Nephron (organoid): ENCODE measurements around the gene ANKRD61.

ENCODE experiments used
- H3K27ac Mint-ChIP-seq, 3 experiments: 2 replicates each; pipeline ENCODE4 v1.8.0; 2020; ENCODE audit warnings: mixed read lengths in 3 of 3, mild to moderate bottlenecking in 2 of 3, moderate library complexity in 1 of 3
- H3K27me3 Mint-ChIP-seq: 2 replicates; pipeline ENCODE4 v1.8.0; 2021; ENCODE audit warnings: low read depth, mild to moderate bottlenecking, moderate library complexity, mixed read lengths
- H3K36me3 Mint-ChIP-seq: 2 replicates; pipeline ENCODE4 v1.8.0; 2020; ENCODE audit warnings: low read depth, mixed read lengths
- H3K4me1 Mint-ChIP-seq: 2 replicates; pipeline ENCODE4 v1.8.0; 2020; ENCODE audit warnings: mixed read lengths
- H3K4me3 Mint-ChIP-seq, 3 experiments: 2 replicates each; pipeline ENCODE4 v1.8.0; 2020; ENCODE audit warnings: mild to moderate bottlenecking in 3 of 3, mixed read lengths in 3 of 3, moderate library complexity in 2 of 3
- H3K9me3 Mint-ChIP-seq: 2 replicates; pipeline ENCODE4 v1.8.0; 2020; ENCODE audit warnings: mixed read lengths
- TF ChIP-seq, protein P1 (sequence below), 3 experiments: fragments of 200-600 bp; sonication (generic); IDR thresholded peaks; one replicate each; pipeline ENCODE4 v1.5.0; 2021; ENCODE audit warnings: antibody characterized with exemption in 3 of 3; ENCODE audit not compliant: unreplicated experiment in 3 of 3

The ANKRD61 gene

GRCh38 chr7:6011541-6011940 lies 19.6 kb upstream of the ANKRD61 start:
- Mint-ChIP-seq H3K9me3 (no peaks in the 10 kb centered on the region), H3K27ac (peak overlapping the region; percentile 14 to 88 (median 52)), H3K36me3 (peaks cover 20% of the 10 kb centered on the region), H3K4me3 (peak overlapping the region; percentile 87 to 92 (median 91)), H3K27me3 (no peaks in the 10 kb centered on the region), H3K4me1 (peaks cover 40% of the 10 kb centered on the region)
- TF ChIP-seq, protein P1, sequence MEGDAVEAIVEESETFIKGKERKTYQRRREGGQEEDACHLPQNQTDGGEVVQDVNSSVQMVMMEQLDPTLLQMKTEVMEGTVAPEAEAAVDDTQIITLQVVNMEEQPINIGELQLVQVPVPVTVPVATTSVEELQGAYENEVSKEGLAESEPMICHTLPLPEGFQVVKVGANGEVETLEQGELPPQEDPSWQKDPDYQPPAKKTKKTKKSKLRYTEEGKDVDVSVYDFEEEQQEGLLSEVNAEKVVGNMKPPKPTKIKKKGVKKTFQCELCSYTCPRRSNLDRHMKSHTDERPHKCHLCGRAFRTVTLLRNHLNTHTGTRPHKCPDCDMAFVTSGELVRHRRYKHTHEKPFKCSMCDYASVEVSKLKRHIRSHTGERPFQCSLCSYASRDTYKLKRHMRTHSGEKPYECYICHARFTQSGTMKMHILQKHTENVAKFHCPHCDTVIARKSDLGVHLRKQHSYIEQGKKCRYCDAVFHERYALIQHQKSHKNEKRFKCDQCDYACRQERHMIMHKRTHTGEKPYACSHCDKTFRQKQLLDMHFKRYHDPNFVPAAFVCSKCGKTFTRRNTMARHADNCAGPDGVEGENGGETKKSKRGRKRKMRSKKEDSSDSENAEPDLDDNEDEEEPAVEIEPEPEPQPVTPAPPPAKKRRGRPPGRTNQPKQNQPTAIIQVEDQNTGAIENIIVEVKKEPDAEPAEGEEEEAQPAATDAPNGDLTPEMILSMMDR (IDR thresholded peaks at IDR 0.05; ENCODE audit: unreplicated experiment in 3 of 3): no peak

DNA sequence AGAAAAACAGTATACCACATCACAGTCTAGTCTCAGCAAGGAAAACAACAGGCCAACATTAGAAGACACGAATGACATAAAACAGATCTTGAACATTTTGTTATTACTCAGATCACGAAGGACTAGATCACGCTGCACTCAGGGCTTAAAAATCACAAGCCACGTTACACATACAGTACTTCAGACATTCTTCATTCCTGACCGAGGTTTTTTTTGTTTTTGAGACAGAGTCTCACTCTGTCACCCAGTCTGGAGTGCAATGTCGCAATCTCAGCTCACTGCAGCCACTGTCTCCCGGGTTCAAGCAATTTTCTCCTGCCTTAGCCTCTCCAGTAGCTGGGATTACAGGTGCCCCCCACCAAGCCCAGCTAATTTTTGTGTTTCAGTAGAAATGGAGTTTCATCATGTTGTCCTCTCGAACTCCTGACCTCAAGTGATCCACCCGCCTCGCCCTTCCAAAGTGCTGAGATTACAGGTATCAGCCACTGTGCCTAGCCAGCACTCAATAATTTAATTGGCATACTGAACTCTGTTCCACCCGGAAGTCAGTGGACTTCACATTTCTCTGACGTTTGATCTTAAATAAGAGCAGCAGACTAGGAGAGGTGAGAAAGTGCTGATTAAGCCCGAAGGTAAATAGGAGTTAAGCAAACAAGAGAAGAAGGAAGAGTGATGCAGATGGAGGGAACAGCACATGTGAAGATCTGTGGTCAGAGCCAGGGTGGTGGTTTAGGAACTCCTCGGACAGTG lies 18.6 kb upstream of the ANKRD61 start:
- Mint-ChIP-seq H3K4me1 (peaks cover 38% of the 10 kb centered on the region), H3K27ac (peak overlapping the region; percentile 14 to 41 (median 16)), H3K27me3 (no peaks in the 10 kb centered on the region), H3K4me3 (peak overlapping the region in 1 of 3 experiments; percentile 35), H3K9me3 (no peaks in the 10 kb centered on the region), H3K36me3 (peaks cover 28% of the 10 kb centered on the region)
- TF ChIP-seq, protein P1 (IDR thresholded peaks at IDR 0.05; ENCODE audit: unreplicated experiment in 3 of 3): no peak

- H3K4me1 Mint-ChIP-seq: peaks cover 26% of the 10 kb centered on the region
- TF ChIP-seq, protein P1 (IDR thresholded peaks at IDR 0.05; ENCODE audit: unreplicated experiment in 3 of 3): no peak
- no peaks in the 10 kb centered on the region for H3K9me3 Mint-ChIP-seq
- no peaks in the 10 kb centered on the region for H3K27me3 Mint-ChIP-seq
- peaks cover 57% of the 10 kb centered on the region for H3K36me3 Mint-ChIP-seq
- peak overlapping the region; percentile 83 to 92 (median 85) for H3K27ac Mint-ChIP-seq
- peak overlapping the region in 1 of 3 experiments; percentile 42 for H3K4me3 Mint-ChIP-seq
Measured at GRCh38 chr7:6015917-6016652, 15.1 kb upstream of the ANKRD61 start.

- peaks cover 62% of the 10 kb centered on the region for H3K36me3 Mint-ChIP-seq
- peak overlapping the region in 1 of 3 experiments; percentile 19 for H3K4me3 Mint-ChIP-seq
- H3K27me3 Mint-ChIP-seq: no peaks in the 10 kb centered on the region
- peak overlapping the region; percentile 83 to 92 (median 85) for H3K27ac Mint-ChIP-seq
- peaks cover 20% of the 10 kb centered on the region for H3K4me1 Mint-ChIP-seq
- H3K9me3 Mint-ChIP-seq: no peaks in the 10 kb centered on the region
- TF ChIP-seq, protein P1 (IDR thresholded peaks at IDR 0.05; ENCODE audit: unreplicated experiment in 3 of 3): no peak
Measured at GRCh38 chr7:6016653-6016966, 14.6 kb upstream of the ANKRD61 start.

- Mint-ChIP-seq H3K4me3 (no peak overlapping the region), H3K27ac (peak overlapping the region; percentile 75 to 88 (median 77)), H3K27me3 (no peaks in the 10 kb centered on the region), H3K36me3 (peaks cover 85% of the 10 kb centered on the region), H3K9me3 (no peaks in the 10 kb centered on the region), H3K4me1 (peaks cover 11% of the 10 kb centered on the region)
- TF ChIP-seq, protein P1 (IDR thresholded peaks at IDR 0.05; ENCODE audit: unreplicated experiment in 3 of 3): no peak
Measured at GRCh38 chr7:6020371-6021286, 10.5 kb upstream of the ANKRD61 start.
